SK-N-SH (cell line): ENCODE data around the gene TRAPPC2B. TPM values are rescaled to one million over a fixed set of nuclear protein-coding genes. Genes with fewer than 3 reads are reported as not detected.

Experiments
- CTCF ChIA-PET: fragments of 300-600, 350-600 bp; formaldehyde crosslinking; extraction: SDS; loops from one replicate; lab custom pipeline; 2021; lab: Yijun Ruan, JAX
- POLR2A ChIA-PET: fragments of 350-600 bp; sonication (Branson Sonifier 250); formaldehyde crosslinking; extraction: SDS; loops from one replicate; lab custom pipeline; 2020; ENCODE audit warnings: antibody characterized with exemption, inconsistent platforms; lab: Yijun Ruan, JAX
- DNase-seq: peaks from one replicate; pipeline ENCODE4 v3.0.0; 2012
- H2AFZ ChIP-seq: fragments of 200-600 bp; sonication (generic); 2 replicates; pipeline ENCODE4 v1.8.1; 2016; ENCODE audit warnings: antibody characterized with exemption, mild to moderate bottlenecking, low read depth
- H3F3A ChIP-seq: fragments of 200-600 bp; sonication (generic); replicated peaks from 2 replicates; pipeline ENCODE3; 2016; ENCODE audit warnings: antibody characterized with exemption, mild to moderate bottlenecking; ENCODE audit not compliant: insufficient read depth
- H3K27ac ChIP-seq, 2 experiments: fragments of 200-500 bp in 1 of 2; fragments of 200-600 bp in 1 of 2; sonication (Bioruptor generic) in 1 of 2; sonication (generic), shearing (Covaris generic) in 1 of 2; 2 replicates each; pipeline versions ENCODE4 v1.5.1 to v1.6.1; 2014 to 2016; ENCODE audit warnings: low read depth in 2 of 2, inconsistent platforms in 1 of 2, low read length in 1 of 2, mild to moderate bottlenecking in 1 of 2, mixed read lengths in 1 of 2
- H3K27me3 ChIP-seq: fragments of 200-600 bp; sonication (generic), shearing (Covaris generic); 2 replicates; pipeline ENCODE4 v1.6.1; 2016; ENCODE audit warnings: mixed run types; ENCODE audit not compliant: insufficient read depth
- H3K36me3 ChIP-seq, 2 experiments: fragments of 200-500 bp in 1 of 2; fragments of 200-600 bp in 1 of 2; sonication (Bioruptor generic) in 1 of 2; sonication (generic) in 1 of 2; replicated peaks in 1 of 2; 2 replicates each; pipeline versions ENCODE3 to v1.5.1; 2014 to 2016; ENCODE audit warnings: low read length in 1 of 2, mild to moderate bottlenecking in 1 of 2; ENCODE audit not compliant: insufficient read depth in 2 of 2, control insufficient read depth in 1 of 2
- H3K4me1 ChIP-seq, 2 experiments: fragments of 200-500 bp in 1 of 2; fragments of 200-600 bp in 1 of 2; sonication (Bioruptor generic) in 1 of 2; sonication (generic), shearing (Covaris generic) in 1 of 2; 2 replicates each; pipeline versions ENCODE4 v1.5.1 to v1.6.1; 2014 to 2016; ENCODE audit warnings: low read depth in 1 of 2, low read length in 1 of 2, mixed run types in 1 of 2; ENCODE audit not compliant: insufficient read depth in 2 of 2, control insufficient read depth in 1 of 2
- H3K4me2 ChIP-seq: fragments of 200-600 bp; sonication (generic), shearing (Covaris generic); 2 replicates; pipeline ENCODE4 v1.6.1; 2017; ENCODE audit warnings: mixed run types
- H3K4me3 ChIP-seq, 2 experiments: fragments of 200-500 bp in 1 of 2; fragments of 200-600 bp in 1 of 2; sonication (Bioruptor generic) in 1 of 2; sonication (generic), shearing (Covaris generic) in 1 of 2; 2 replicates each; pipeline versions ENCODE4 v1.5.1 to v1.8.1; 2014 to 2016; ENCODE audit warnings: low read depth in 2 of 2, inconsistent platforms in 1 of 2, low read length in 1 of 2, mild to moderate bottlenecking in 1 of 2, mixed read lengths in 1 of 2, moderate library complexity in 1 of 2
- H3K79me2 ChIP-seq: fragments of 200-600 bp; sonication (generic); 2 replicates; pipeline ENCODE4 v1.8.1; 2017; ENCODE audit warnings: mild to moderate bottlenecking; ENCODE audit not compliant: insufficient read depth
- H3K9ac ChIP-seq: fragments of 200-600 bp; sonication (generic); 2 replicates; pipeline ENCODE4 v1.6.1; 2017; ENCODE audit warnings: mixed run types
- H3K9me2 ChIP-seq: fragments of 200-600 bp; sonication (generic); 2 replicates; pipeline ENCODE4 v1.6.1; 2017; ENCODE audit warnings: mixed run types
- H3K9me3 ChIP-seq: fragments of 200-600 bp; sonication (generic); 2 replicates; pipeline ENCODE4 v1.6.1; 2017; ENCODE audit warnings: mixed run types, mild to moderate bottlenecking, moderate library complexity
- H4K20me1 ChIP-seq: fragments of 200-600 bp; sonication (generic); 2 replicates; pipeline ENCODE4 v1.6.1; 2017; ENCODE audit warnings: mild to moderate bottlenecking, mixed run types; ENCODE audit not compliant: insufficient read depth
- CTCF ChIP-seq: fragments of 200-600 bp; sonication (generic); IDR thresholded peaks from 2 replicates; pipeline ENCODE4 v1.6.1; 2017; ENCODE audit warnings: antibody characterized with exemption, mild to moderate bottlenecking, moderate library complexity
- EP300 ChIP-seq, 2 experiments: IDR thresholded peaks; 2 replicates each; pipeline versions ENCODE4 v1.4.0 to v1.6.1; 2012; ENCODE audit warnings: borderline replicate concordance in 1 of 2, low read depth in 1 of 2, low read length in 1 of 2
- EZH2phosphoT487 ChIP-seq: fragments of 200-600 bp; sonication (generic); IDR thresholded peaks from 2 replicates; pipeline ENCODE4 v1.6.1; 2017; ENCODE audit warnings: low read depth, mixed run types, mild to moderate bottlenecking, antibody characterized with exemption, moderate library complexity, borderline replicate concordance
- FOXJ3 ChIP-seq: sonication (generic); formaldehyde crosslinking; IDR thresholded peaks from 2 replicates; pipeline ENCODE4 v1.5.1; 2020; ENCODE audit warnings: mild to moderate bottlenecking, missing genetic modification reagents
- FOXM1 ChIP-seq: IDR thresholded peaks from 2 replicates; pipeline ENCODE4 v1.4.0; 2012; ENCODE audit warnings: low read depth, mild to moderate bottlenecking
- GATA2 ChIP-seq: sonication (generic); formaldehyde crosslinking; IDR thresholded peaks from 2 replicates; pipeline ENCODE4 v1.5.0; 2020; ENCODE audit warnings: mild to moderate bottlenecking, missing genetic modification reagents
- MEF2A ChIP-seq: IDR thresholded peaks from 2 replicates; pipeline ENCODE4 v1.4.0; 2012; ENCODE audit warnings: low read depth, borderline replicate concordance
- MXI1 ChIP-seq: IDR thresholded peaks from 2 replicates; pipeline ENCODE4 v1.6.1; 2012; ENCODE audit warnings: mild to moderate bottlenecking, low read depth, low read length, improper control_type of control experiment
- POLR2AphosphoS5 ChIP-seq: IDR thresholded peaks from 2 replicates; pipeline ENCODE4 v1.6.1; 2012; ENCODE audit warnings: low read depth, low read length
- RAD21 ChIP-seq: IDR thresholded peaks from 2 replicates; pipeline ENCODE4 v1.6.1; 2012; ENCODE audit warnings: mild to moderate bottlenecking, low read length
- RXRA ChIP-seq: IDR thresholded peaks from 2 replicates; pipeline ENCODE4 v1.4.0; 2012; ENCODE audit warnings: low read depth, mild to moderate bottlenecking, borderline replicate concordance
- SIN3A ChIP-seq: IDR thresholded peaks from 2 replicates; pipeline ENCODE4 v1.6.1; 2012; ENCODE audit warnings: low read depth, mild to moderate bottlenecking, low read length, moderate library complexity, borderline replicate concordance
- TAF1 ChIP-seq: IDR thresholded peaks from 2 replicates; pipeline ENCODE4 v1.6.1; 2012; ENCODE audit warnings: low read depth, mild to moderate bottlenecking, low read length, moderate library complexity, borderline replicate concordance
- TEAD4 ChIP-seq: IDR thresholded peaks from 2 replicates; pipeline ENCODE4 v1.4.0; 2012; ENCODE audit warnings: mild to moderate bottlenecking, borderline replicate concordance; ENCODE audit not compliant: insufficient read depth
- USF1 ChIP-seq: IDR thresholded peaks from 2 replicates; pipeline ENCODE4 v1.4.0; 2012; ENCODE audit warnings: low read depth, borderline replicate concordance
- USF2 ChIP-seq: fragments of 150-350 bp; IDR thresholded peaks from 2 replicates; pipeline ENCODE4 v1.6.1; 2017; ENCODE audit warnings: antibody characterized with exemption, low read length, low read depth, borderline replicate concordance
- WGBS: methylation state at CpG from one replicate; pipeline ENCODE4 v1.1.6; 2017; ENCODE audit warnings: low lambda C conversion rate; 5-methylcytosine and 5-hydroxymethylcytosine counted together
- polyA plus RNA-seq, 3 experiments: library from polyadenylated mRNA; depleted of rRNA; stranded (reverse); fragments of >200 nt; gene quantifications; 2 replicates each; pipeline ENCODE4 v1.2.3, GENCODE V29; 2012

TRAPPC2B gene
- polyA plus RNA-seq, 1 of the 3 experiments (the other 2 are of a cell fraction), result 21.0 TPM

GRCh38 chr19:57324992-57325391 is 38.4 kb upstream of the TRAPPC2B start (continued):
- no peak for TF ChIP-seq USF1
- TF ChIP-seq EZH2phosphoT487, result no peak
- TF ChIP-seq RXRA, result no peak
- no peak for TF ChIP-seq MXI1

GRCh38 chr19:57327993-57328392 is 35.4 kb upstream of the TRAPPC2B start:
- Histone ChIP-seq H3K4me2 (no peak overlapping the region), H3K36me3 (peaks cover 43 to 53% of the 10 kb centered on the region in 2 experiments), H3F3A (peaks cover 5% of the 10 kb centered on the region), H4K20me1 (no peaks in the 10 kb centered on the region), H3K27me3 (no peaks in the 10 kb centered on the region), H3K4me3 (no peak overlapping the region), H3K9me2 (no peaks in the 10 kb centered on the region), H3K79me2 (peaks cover 26% of the 10 kb centered on the region), H2AFZ (no peak overlapping the region), H3K4me1 (no peaks in the 10 kb centered on the region), H3K27ac (no peak overlapping the region), H3K9me3 (no peaks in the 10 kb centered on the region), H3K9ac (no peak overlapping the region)
- POLR2A ChIA-PET, result no interaction called here
- DNase-seq, result no peak
- CTCF ChIA-PET, result no interaction called here
- no peak for TF ChIP-seq CTCF
- TF ChIP-seq SIN3A, result no peak
- TF ChIP-seq RAD21, result no peak
- no peak for TF ChIP-seq FOXM1
- TF ChIP-seq FOXJ3 (CRISPR knock-in tag), result no peak
- no peak for TF ChIP-seq RXRA
- no peak for TF ChIP-seq POLR2AphosphoS5
- no peak for TF ChIP-seq USF2
- no peak for TF ChIP-seq MEF2A
- TF ChIP-seq USF1, result no peak
- no peak for TF ChIP-seq GATA2
- no peak for TF ChIP-seq TAF1
- TF ChIP-seq TEAD4, result no peak
- TF ChIP-seq EP300 (IDR thresholded peaks at IDR 0.05; ENCODE audit: borderline replicate concordance in 1 of 2, low read depth in 1 of 2, low read length in 1 of 2), result no peak
- 96% methylated on average over 7 of the region's 8 CpGs for WGBS
